Prostate gland (tissue), 2 donors: Measurements from ENCODE around the gene SLCO1B1.

Source experiments
- POLR2A ChIP-seq: fragments of 450-650 bp; IDR thresholded peaks from one replicate; pipeline ENCODE4 v1.6.1; 2016; ENCODE audit warnings: antibody characterized with exemption, mild to moderate bottlenecking
- TF ChIP-seq, protein P1 (sequence below), 4 experiments: fragments of 200-600 bp in 2 of 4; fragments of 450-650 bp in 2 of 4; sonication (generic) in 2 of 4; IDR thresholded peaks; 1 replicate in 3 of 4; 2 replicates in 1 of 4; pipeline ENCODE4 v1.5.1; 2016 to 2019; ENCODE audit warnings: antibody characterized with exemption in 4 of 4, mild to moderate bottlenecking in 2 of 4, moderate library complexity in 2 of 4

DNA sequence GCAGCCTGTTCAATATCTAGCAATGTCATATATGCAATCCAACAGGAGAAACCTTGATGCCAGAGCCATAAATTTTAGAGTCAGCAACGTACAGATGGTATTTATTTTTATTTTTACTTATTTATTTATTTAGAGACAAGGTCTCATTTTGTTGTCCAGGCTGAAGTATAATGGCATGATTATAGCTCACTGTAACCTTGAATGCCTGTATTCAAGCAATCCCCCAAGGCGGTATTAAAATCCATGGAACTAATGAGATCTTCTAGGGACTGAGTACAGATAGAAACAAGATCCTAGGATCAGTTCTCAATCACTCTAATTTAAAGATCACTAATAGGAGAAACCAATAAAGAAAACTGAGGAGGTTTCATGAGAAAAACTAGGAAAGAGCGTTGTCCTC, 89.3 kb downstream of the SLCO1B1 start:
- TF ChIP-seq, protein P1, sequence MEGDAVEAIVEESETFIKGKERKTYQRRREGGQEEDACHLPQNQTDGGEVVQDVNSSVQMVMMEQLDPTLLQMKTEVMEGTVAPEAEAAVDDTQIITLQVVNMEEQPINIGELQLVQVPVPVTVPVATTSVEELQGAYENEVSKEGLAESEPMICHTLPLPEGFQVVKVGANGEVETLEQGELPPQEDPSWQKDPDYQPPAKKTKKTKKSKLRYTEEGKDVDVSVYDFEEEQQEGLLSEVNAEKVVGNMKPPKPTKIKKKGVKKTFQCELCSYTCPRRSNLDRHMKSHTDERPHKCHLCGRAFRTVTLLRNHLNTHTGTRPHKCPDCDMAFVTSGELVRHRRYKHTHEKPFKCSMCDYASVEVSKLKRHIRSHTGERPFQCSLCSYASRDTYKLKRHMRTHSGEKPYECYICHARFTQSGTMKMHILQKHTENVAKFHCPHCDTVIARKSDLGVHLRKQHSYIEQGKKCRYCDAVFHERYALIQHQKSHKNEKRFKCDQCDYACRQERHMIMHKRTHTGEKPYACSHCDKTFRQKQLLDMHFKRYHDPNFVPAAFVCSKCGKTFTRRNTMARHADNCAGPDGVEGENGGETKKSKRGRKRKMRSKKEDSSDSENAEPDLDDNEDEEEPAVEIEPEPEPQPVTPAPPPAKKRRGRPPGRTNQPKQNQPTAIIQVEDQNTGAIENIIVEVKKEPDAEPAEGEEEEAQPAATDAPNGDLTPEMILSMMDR (IDR thresholded peaks at IDR 0.05), result no peak
- no peak for TF ChIP-seq POLR2A
